Keratinocyte (primary cell): ENCODE measurements around the gene FHOD3. TPM values are rescaled to one million over a fixed set of nuclear protein-coding genes. Genes with fewer than 3 reads are reported as not detected.

ENCODE experiments used
- DNase-seq: peaks from one replicate; pipeline ENCODE4 v3.0.0-alpha.2; 2011; ENCODE audit warnings: low read depth, missing footprints, low spot score
- FAIRE-seq: peaks from 2 replicates; lab custom pipeline; 2011; peaks lifted over from hg19 to GRCh38; lab: Jason Lieb, UNC
- H2AFZ ChIP-seq: 2 replicates; pipeline ENCODE4 v1.6.0; 2012; ENCODE audit warnings: low read length, control low read depth, inconsistent platforms; ENCODE audit not compliant: control insufficient read depth
- H3K27ac ChIP-seq: 2 replicates; pipeline ENCODE4 v1.5.1; 2011; ENCODE audit warnings: low read length; ENCODE audit not compliant: control insufficient read depth, insufficient read depth
- H3K27me3 ChIP-seq: 3 replicates; pipeline ENCODE4 v1.6.0; 2011; ENCODE audit warnings: low read length; ENCODE audit not compliant: control insufficient read depth, insufficient read depth; ENCODE audit errors: extremely low read depth
- H3K36me3 ChIP-seq, 2 experiments: 2 replicates in 1 of 2; 3 replicates in 1 of 2; pipeline ENCODE4 v1.5.1; 2011; ENCODE audit warnings: low read length in 2 of 2, mild to moderate bottlenecking in 1 of 2; ENCODE audit not compliant: control insufficient read depth in 2 of 2, insufficient read depth in 2 of 2; ENCODE audit errors: extremely low read depth in 1 of 2
- H3K4me1 ChIP-seq: 3 replicates; pipeline ENCODE4 v1.5.1; 2011; ENCODE audit warnings: low read length; ENCODE audit not compliant: control insufficient read depth, insufficient read depth; ENCODE audit errors: extremely low read depth
- H3K4me2 ChIP-seq: 3 replicates; pipeline ENCODE4 v1.6.0; 2011; ENCODE audit warnings: low read depth, low read length; ENCODE audit not compliant: control insufficient read depth, insufficient read depth; ENCODE audit errors: extremely low read depth
- H3K4me3 ChIP-seq, 3 experiments: fragments of 200-600 bp in 1 of 3; sonication (generic) in 1 of 3; 2 replicates in 2 of 3; 3 replicates in 1 of 3; pipeline ENCODE4 v1.5.1; 2011 to 2016; ENCODE audit warnings: low read length in 3 of 3, mild to moderate bottlenecking in 3 of 3, control low read depth in 2 of 3, inconsistent platforms in 1 of 3, low read depth in 1 of 3, mixed read lengths in 1 of 3, mixed run types in 1 of 3, moderate library complexity in 1 of 3; ENCODE audit not compliant: control insufficient read depth in 2 of 3, insufficient read depth in 2 of 3; ENCODE audit errors: extremely low read depth in 1 of 3
- H3K79me2 ChIP-seq: 2 replicates; pipeline ENCODE4 v1.6.0; 2012; ENCODE audit warnings: low read length; ENCODE audit not compliant: control insufficient read depth, insufficient read depth
- H3K9ac ChIP-seq: 3 replicates; pipeline ENCODE4 v1.6.0; 2011; ENCODE audit warnings: low read length; ENCODE audit not compliant: control insufficient read depth, insufficient read depth; ENCODE audit errors: extremely low read depth
- H3K9me1 ChIP-seq: 3 replicates; pipeline ENCODE4 v1.6.0; 2011; ENCODE audit warnings: low read length; ENCODE audit not compliant: control insufficient read depth, insufficient read depth; ENCODE audit errors: extremely low read depth
- H3K9me3 ChIP-seq: 2 replicates; pipeline ENCODE4 v1.5.1; 2012; ENCODE audit warnings: low read depth, low read length; ENCODE audit not compliant: control insufficient read depth
- H4K20me1 ChIP-seq: 3 replicates; pipeline ENCODE4 v1.6.0; 2011; ENCODE audit warnings: low read length; ENCODE audit not compliant: control insufficient read depth, insufficient read depth; ENCODE audit errors: extremely low read depth
- CTCF ChIP-seq, 3 experiments: IDR thresholded peaks in 1 of 3; conservative IDR thresholded peaks in 1 of 3; optimal IDR thresholded peaks in 1 of 3; 2 replicates in 2 of 3; 3 replicates in 1 of 3; pipeline versions ENCODE3 to v1.5.1; 2011; ENCODE audit warnings: low read length in 3 of 3, mild to moderate bottlenecking in 3 of 3, moderate library complexity in 2 of 3, control low read depth in 1 of 3, inconsistent platforms in 1 of 3; ENCODE audit not compliant: insufficient read depth in 2 of 3; ENCODE audit errors: extremely low read depth in 1 of 3
- EZH2 ChIP-seq: IDR thresholded peaks from one replicate; pipeline ENCODE4 v1.6.1; 2012; ENCODE audit warnings: inconsistent platforms, mild to moderate bottlenecking, low read length, moderate library complexity
- dilution Hi-C: fragments of 300-500 bp; cut with MboI; formaldehyde crosslinking; loops from one replicate; pipeline ENCODE4 v1.7.0; 2020; ENCODE audit warnings: low sequenced_read_pairs; ENCODE audit not compliant: extremely low pct_ligation_motif_present
- polyA plus RNA-seq, 5 experiments: library from polyadenylated mRNA; depleted of rRNA in 3 of 5; stranded (reverse) in 3 of 5; stranded (forward) in 1 of 5; unstranded in 1 of 5; fragments of >200 nt; gene quantifications; 1 replicate in 1 of 5; 2 replicates in 3 of 5; 3 replicates in 1 of 5; pipeline versions ENCODE4 v1.2.1 to v1.2.3, GENCODE V29; 2011 to 2012; ENCODE audit warnings: missing spikeins in 2 of 5, low read depth in 1 of 5, low replicate concordance in 1 of 5

FHOD3 gene
- polyA plus RNA-seq, 1 donor (not counting 4 experiments of a cell fraction or from before 2014, with no cell fraction given): 7.7 TPM

GRCh38 chr18:36650266-36650665 lies 352.8 kb downstream of the FHOD3 start:
- Histone ChIP-seq H2AFZ (no peak overlapping the region), H3K4me2 (no peak overlapping the region), H3K36me3 (no peaks in the 10 kb centered on the region), H3K4me3 (no peak overlapping the region), H4K20me1 (no peaks in the 10 kb centered on the region), H3K4me1 (peaks cover 10% of the 10 kb centered on the region), H3K9ac (no peak overlapping the region), H3K9me3 (no peaks in the 10 kb centered on the region), H3K27me3 (no peaks in the 10 kb centered on the region), H3K27ac (no peak overlapping the region), H3K79me2 (no peaks in the 10 kb centered on the region), H3K9me1 (no peaks in the 10 kb centered on the region)
- DNase-seq (no peak), FAIRE-seq (peak; percentile 26)
- TF ChIP-seq CTCF (optimal IDR thresholded peaks at IDR 0.05 in 1 of 3, IDR thresholded peaks at IDR 0.05 in 1 of 3, conservative IDR thresholded peaks at IDR 0.05 in 1 of 3; ENCODE audit: extremely low read depth in 1 of 3, insufficient read depth in 2 of 3, low read length in 3 of 3): no peak
- dilution Hi-C loops: no loop called here

GRCh38 chr18:36650906-36651305 lies 353.4 kb downstream of the FHOD3 start:
- no peak overlapping the region for H2AFZ ChIP-seq
- FAIRE-seq: peak; percentile 79
- no peaks in the 10 kb centered on the region for H3K27me3 ChIP-seq
- H3K79me2 ChIP-seq: no peaks in the 10 kb centered on the region
- dilution Hi-C loops: no loop called here
- H3K4me1 ChIP-seq: peaks cover 10% of the 10 kb centered on the region
- no peak overlapping the region for H3K27ac ChIP-seq
- H3K9ac ChIP-seq: no peak overlapping the region
- H3K4me3 ChIP-seq: no peak overlapping the region
- H3K9me1 ChIP-seq: no peaks in the 10 kb centered on the region
- H3K9me3 ChIP-seq: no peaks in the 10 kb centered on the region
- H3K4me2 ChIP-seq: peak overlapping the region; percentile 13
- TF ChIP-seq CTCF (optimal IDR thresholded peaks at IDR 0.05 in 1 of 3, IDR thresholded peaks at IDR 0.05 in 1 of 3, conservative IDR thresholded peaks at IDR 0.05 in 1 of 3; ENCODE audit: extremely low read depth in 1 of 3, insufficient read depth in 2 of 3, low read length in 3 of 3) (no peak), EZH2 (no peak)
- no peaks in the 10 kb centered on the region for H4K20me1 ChIP-seq
- H3K36me3 ChIP-seq: no peaks in the 10 kb centered on the region
- DNase-seq: peak; percentile 15
